MCF 10A (cell line): ENCODE results near the gene TTLL8. TPM values are rescaled to one million over a fixed set of nuclear protein-coding genes. Genes with fewer than 3 reads are reported as not detected.
"Not testable (repeated sequence)": the region's sequence is repeated elsewhere in the genome, so short reads cannot be mapped to it uniquely, and the experiment has no call there.

ENCODE experiments used
- BruUV-seq: library from RNA; stranded (reverse); fragments of 400-500 nt; replicated peaks from 2 replicates; lab custom pipeline; 2021; lab: Mats Ljungman, UMichigan
- CTCF ChIA-PET: fragments of 300-600 bp; sonication (Branson Sonifier 250); formaldehyde crosslinking; extraction: SDS; loops from one replicate; lab custom pipeline; 2021; ENCODE audit warnings: antibody characterized with exemption, inconsistent platforms; lab: Yijun Ruan, JAX
- POLR2A ChIA-PET: fragments of 300-600, 350-650 bp; sonication (Branson Sonifier 250); formaldehyde crosslinking; extraction: SDS; loops from one replicate; lab custom pipeline; 2020; ENCODE audit warnings: antibody characterized with exemption, inconsistent platforms; lab: Yijun Ruan, JAX
- DNase-seq: peaks from one replicate; pipeline ENCODE4 v3.0.0-alpha.2; 2018; ENCODE audit not compliant: unreplicated experiment
- H3K27ac Mint-ChIP-seq: one replicate; pipeline ENCODE4 v1.8.0; 2022; ENCODE audit warnings: mild to moderate bottlenecking, low read depth, mixed read lengths; ENCODE audit not compliant: unreplicated experiment
- H3K27me3 Mint-ChIP-seq: one replicate; pipeline ENCODE4 v1.8.0; 2022; ENCODE audit warnings: mixed read lengths; ENCODE audit not compliant: insufficient read depth, unreplicated experiment
- H3K36me3 Mint-ChIP-seq: one replicate; pipeline ENCODE4 v1.8.0; 2022; ENCODE audit warnings: mild to moderate bottlenecking, moderate library complexity, mixed read lengths; ENCODE audit not compliant: insufficient read depth, unreplicated experiment
- H3K4me1 Mint-ChIP-seq: one replicate; pipeline ENCODE4 v1.8.0; 2022; ENCODE audit warnings: mixed read lengths; ENCODE audit not compliant: insufficient read depth, unreplicated experiment
- H3K4me3 Mint-ChIP-seq: one replicate; pipeline ENCODE4 v1.8.0; 2022; ENCODE audit warnings: mild to moderate bottlenecking, moderate library complexity, mixed read lengths; ENCODE audit not compliant: unreplicated experiment
- H3K9me3 Mint-ChIP-seq: one replicate; pipeline ENCODE4 v1.8.0; 2022; ENCODE audit warnings: mixed read lengths; ENCODE audit not compliant: unreplicated experiment
- intact Hi-C: fragments of 100-400 bp; cut with micrococcal nuclease; formaldehyde crosslinking; loops from 2 replicates; pipeline ENCODE4 v1.14.1; 2022
- total RNA-seq: library from RNA; stranded (reverse); gene quantifications from 2 replicates; pipeline ENCODE4 v1.2.3, GENCODE V29; 2022
- TF ChIP-seq, protein P1 (sequence below): fragments of 200-600 bp; IDR thresholded peaks from one replicate; pipeline ENCODE4 v1.8.0; 2022; ENCODE audit warnings: antibody characterized with exemption, mild to moderate bottlenecking; ENCODE audit not compliant: unreplicated experiment

Gene TTLL8
- total RNA-seq, 1 experiment from 2014 or later = not detected

DNA sequence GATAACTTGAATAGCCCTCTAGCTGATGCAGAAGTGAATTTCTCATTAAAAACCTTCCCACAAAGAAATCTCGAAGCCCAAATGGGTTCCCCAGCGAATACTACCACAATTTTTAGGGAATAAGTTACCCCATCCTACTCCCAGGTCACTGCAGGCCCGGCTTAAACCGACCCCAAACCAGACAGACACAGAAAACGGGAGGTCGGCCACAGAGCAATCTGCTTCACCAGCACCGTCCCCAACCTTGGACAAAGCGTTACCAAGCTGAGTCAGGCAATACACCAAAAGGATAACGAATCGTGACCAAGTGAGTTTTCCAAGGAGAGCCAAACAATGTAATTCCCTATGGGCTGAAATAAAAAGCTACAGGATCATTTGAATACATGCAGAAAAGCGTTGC lies 31.1 kb upstream of the TTLL8 start:
- intact Hi-C loops = no loop called here
- TF ChIP-seq, protein P1, sequence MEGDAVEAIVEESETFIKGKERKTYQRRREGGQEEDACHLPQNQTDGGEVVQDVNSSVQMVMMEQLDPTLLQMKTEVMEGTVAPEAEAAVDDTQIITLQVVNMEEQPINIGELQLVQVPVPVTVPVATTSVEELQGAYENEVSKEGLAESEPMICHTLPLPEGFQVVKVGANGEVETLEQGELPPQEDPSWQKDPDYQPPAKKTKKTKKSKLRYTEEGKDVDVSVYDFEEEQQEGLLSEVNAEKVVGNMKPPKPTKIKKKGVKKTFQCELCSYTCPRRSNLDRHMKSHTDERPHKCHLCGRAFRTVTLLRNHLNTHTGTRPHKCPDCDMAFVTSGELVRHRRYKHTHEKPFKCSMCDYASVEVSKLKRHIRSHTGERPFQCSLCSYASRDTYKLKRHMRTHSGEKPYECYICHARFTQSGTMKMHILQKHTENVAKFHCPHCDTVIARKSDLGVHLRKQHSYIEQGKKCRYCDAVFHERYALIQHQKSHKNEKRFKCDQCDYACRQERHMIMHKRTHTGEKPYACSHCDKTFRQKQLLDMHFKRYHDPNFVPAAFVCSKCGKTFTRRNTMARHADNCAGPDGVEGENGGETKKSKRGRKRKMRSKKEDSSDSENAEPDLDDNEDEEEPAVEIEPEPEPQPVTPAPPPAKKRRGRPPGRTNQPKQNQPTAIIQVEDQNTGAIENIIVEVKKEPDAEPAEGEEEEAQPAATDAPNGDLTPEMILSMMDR = no peak
- Mint-ChIP-seq H3K27me3 (peaks cover 8% of the 10 kb centered on the region), H3K9me3 (peaks cover 8% of the 10 kb centered on the region), H3K36me3 (no peaks in the 10 kb centered on the region), H3K4me1 (no peaks in the 10 kb centered on the region), H3K4me3 (no peak overlapping the region), H3K27ac (no peak overlapping the region)
- no TSS peak for BruUV-seq
- ChIA-PET POLR2A (no interaction called here), CTCF (interaction anchor here (1.1 kb wide), 1 partner anchor 61 kb away, joined by 3 read pairs; no protein-coding TSS in a partner anchor)
- DNase-seq = no peak

DNA sequence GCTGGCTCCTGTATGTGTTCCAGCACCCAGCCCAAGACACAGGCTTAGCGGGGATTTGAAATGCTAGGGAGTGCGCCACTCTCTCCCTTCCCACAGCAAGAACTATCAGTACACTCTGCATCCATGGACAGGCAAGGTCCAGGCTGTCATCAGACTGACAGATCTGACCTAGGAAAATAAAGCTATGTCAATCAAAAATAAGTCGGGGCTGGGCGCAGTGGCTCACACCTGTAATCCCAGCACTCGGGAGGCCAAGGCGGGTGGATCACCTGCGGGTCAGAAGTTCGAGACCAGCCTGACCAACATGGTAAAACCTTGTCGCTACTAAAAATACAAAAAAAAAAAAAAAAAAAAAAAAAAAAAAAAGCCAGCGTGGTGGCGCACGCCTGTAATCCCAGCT lies 30.0 kb upstream of the TTLL8 start:
- H3K9me3 Mint-ChIP-seq = peaks cover 8% of the 10 kb centered on the region

GRCh38 chr22:50087646-50088045 lies 29.5 kb upstream of the TTLL8 start:
- peaks cover 8% of the 10 kb centered on the region for H3K4me1 Mint-ChIP-seq
- no peak overlapping the region for H3K27ac Mint-ChIP-seq
- TF ChIP-seq, protein P1 = no peak
- no peak for DNase-seq
- intact Hi-C loops = no loop called here
- no TSS peak for BruUV-seq
- CTCF ChIA-PET = no interaction called here
- POLR2A ChIA-PET = no interaction called here
- peaks cover 8% of the 10 kb centered on the region for H3K9me3 Mint-ChIP-seq
- H3K4me3 Mint-ChIP-seq = no peak overlapping the region
- no peaks in the 10 kb centered on the region for H3K36me3 Mint-ChIP-seq
- peaks cover 8% of the 10 kb centered on the region for H3K27me3 Mint-ChIP-seq

More for the DNA sequence above, 30.0 kb upstream of the TTLL8 start:
- peaks cover 4% of the 10 kb centered on the region for H3K4me1 Mint-ChIP-seq
- ChIA-PET CTCF (interaction anchor here (1.1 kb wide), 1 partner anchor 62 kb away, joined by 3 read pairs; no protein-coding TSS in a partner anchor), POLR2A (no interaction called here)
- no peak for DNase-seq
- TF ChIP-seq, protein P1 = no peak
- no peak overlapping the region for H3K27ac Mint-ChIP-seq
- BruUV-seq = no TSS peak
- H3K4me3 Mint-ChIP-seq = no peak overlapping the region
- peaks cover 8% of the 10 kb centered on the region for H3K27me3 Mint-ChIP-seq
- intact Hi-C loops = no loop called here
- H3K36me3 Mint-ChIP-seq = no peaks in the 10 kb centered on the region

DNA sequence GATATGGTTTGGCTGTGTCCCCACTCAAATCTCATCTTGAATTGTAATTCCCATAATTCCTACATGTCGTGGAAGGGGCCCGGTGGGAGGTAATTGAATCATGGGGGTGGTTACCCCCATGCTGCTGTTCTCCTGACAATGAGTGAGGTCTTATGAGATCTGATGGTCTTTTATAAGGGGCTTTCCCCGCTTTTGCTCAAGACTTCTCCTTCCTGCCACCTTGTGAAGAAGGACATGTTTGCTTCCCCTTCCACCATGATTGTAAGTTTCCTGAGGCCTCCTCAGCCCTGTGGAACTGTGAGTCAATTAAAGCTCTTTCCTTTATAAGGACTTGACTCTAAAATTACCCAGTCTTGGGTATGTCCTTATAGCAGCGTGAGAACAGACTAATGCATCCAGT lies 28.9 kb upstream of the TTLL8 start:
- BruUV-seq, H3K27me3 Mint-ChIP-seq, intact Hi-C loops, H3K36me3 Mint-ChIP-seq, H3K4me3 Mint-ChIP-seq, H3K4me1 Mint-ChIP-seq, H3K9me3 Mint-ChIP-seq, DNase-seq, POLR2A ChIA-PET, H3K27ac Mint-ChIP-seq: not testable (repeated sequence)
- CTCF ChIA-PET = interaction anchor here (1.0 kb wide), 1 partner anchor 59 kb away, joined by 3 read pairs; no protein-coding TSS in a partner anchor
